ENCODE data around the gene HGFAC.

The HGFAC gene

GRCh38 chr4:3464349-3464905, 22.7 kb downstream of the HGFAC start:
- no peak for DNase-seq

- DNase-seq = no peak
Observed at GRCh38 chr4:3464911-3465697, 23.3 kb downstream of the HGFAC start.

GRCh38 chr4:3465698-3466671, 24.2 kb downstream of the HGFAC start:
- no peak for DNase-seq

- no peak for DNase-seq
Observed at GRCh38 chr4:3466691-3467600, 25.2 kb downstream of the HGFAC start.

GRCh38 chr4:3467601-3468031, 25.8 kb downstream of the HGFAC start:
- no peak for DNase-seq

- no peak for DNase-seq
Observed at GRCh38 chr4:3468154-3468553, 26.4 kb downstream of the HGFAC start.

- DNase-seq = no peak
Observed at GRCh38 chr4:3468804-3469203, 27.0 kb downstream of the HGFAC start.

GRCh38 chr4:3469386-3470243, 27.8 kb downstream of the HGFAC start:
- DNase-seq = no peak

- DNase-seq = no peak
Observed at GRCh38 chr4:3470244-3471097, 28.7 kb downstream of the HGFAC start.

- no peak for DNase-seq
Observed at GRCh38 chr4:3471098-3471760, 29.5 kb downstream of the HGFAC start.

- no peak for DNase-seq
Observed at GRCh38 chr4:3471886-3472285, 30.1 kb downstream of the HGFAC start.

- no peak for DNase-seq
Observed at GRCh38 chr4:3472411-3473141, 30.8 kb downstream of the HGFAC start.

- DNase-seq = no peak
Observed at GRCh38 chr4:3473181-3473950, 31.6 kb downstream of the HGFAC start.

GRCh38 chr4:3473996-3474765, 32.4 kb downstream of the HGFAC start:
- no peak for DNase-seq

- DNase-seq = no peak
Observed at GRCh38 chr4:3475041-3475712, 33.4 kb downstream of the HGFAC start.

- no peak for DNase-seq
Observed at GRCh38 chr4:3475713-3476260, 34.0 kb downstream of the HGFAC start.

- DNase-seq = no peak
Observed at GRCh38 chr4:3476341-3476747, 34.6 kb downstream of the HGFAC start.

All from activated naive CD4-positive, alpha-beta T cell (primary cell).